Body of pancreas (tissue), 4 donors: ENCODE results near the gene PDK2.

Experiments used
- CTCF ChIP-seq, 7 experiments: fragments of 450-650 bp in 4 of 7; fragments of 200-600 bp in 3 of 7; sonication (generic) in 3 of 7; IDR thresholded peaks; one replicate each; pipeline ENCODE4 v1.5.1; 2016 to 2019; ENCODE audit warnings: antibody characterized with exemption in 7 of 7
- POLR2A ChIP-seq, 3 donors: fragments of 450-650 bp; IDR thresholded peaks; one replicate each; pipeline ENCODE4 v1.6.1; 2016; ENCODE audit warnings: antibody characterized with exemption in 3 of 3, mild to moderate bottlenecking in 2 of 3

- TF ChIP-seq CTCF (IDR thresholded peaks at IDR 0.05) (no peak), POLR2A (IDR thresholded peaks at IDR 0.05) (no peak)
These were observed 48.1 kb upstream of the PDK2 start for GRCh38 chr17:50047083-50047482.
